ENCODE measurements around the gene AUTS2.

The AUTS2 gene

GRCh38 chr7:69823151-69823744 lies 225.0 kb downstream of the AUTS2 start:
- no peak for DNase-seq (ENCODE audit: low spot score)
- Histone ChIP-seq H3K27ac (ENCODE audit: poor library complexity, severe bottlenecking) (no peak overlapping the region), H3K36me3 (ENCODE audit: low read depth) (no peaks in the 10 kb centered on the region), H3K9me3 (ENCODE audit: severe bottlenecking) (no peaks in the 10 kb centered on the region), H3K27me3 (ENCODE audit: insufficient read depth, poor library complexity, severe bottlenecking) (no peaks in the 10 kb centered on the region), H3K4me3 (ENCODE audit: severe bottlenecking) (no peak overlapping the region), H3K4me1 (ENCODE audit: insufficient read depth, poor library complexity, severe bottlenecking) (no peaks in the 10 kb centered on the region)
- TF ChIP-seq CTCF (IDR thresholded peaks at IDR 0.05; ENCODE audit: poor library complexity, severe bottlenecking) = no peak
- no peak for ATAC-seq (ENCODE audit: low read depth)

DNA sequence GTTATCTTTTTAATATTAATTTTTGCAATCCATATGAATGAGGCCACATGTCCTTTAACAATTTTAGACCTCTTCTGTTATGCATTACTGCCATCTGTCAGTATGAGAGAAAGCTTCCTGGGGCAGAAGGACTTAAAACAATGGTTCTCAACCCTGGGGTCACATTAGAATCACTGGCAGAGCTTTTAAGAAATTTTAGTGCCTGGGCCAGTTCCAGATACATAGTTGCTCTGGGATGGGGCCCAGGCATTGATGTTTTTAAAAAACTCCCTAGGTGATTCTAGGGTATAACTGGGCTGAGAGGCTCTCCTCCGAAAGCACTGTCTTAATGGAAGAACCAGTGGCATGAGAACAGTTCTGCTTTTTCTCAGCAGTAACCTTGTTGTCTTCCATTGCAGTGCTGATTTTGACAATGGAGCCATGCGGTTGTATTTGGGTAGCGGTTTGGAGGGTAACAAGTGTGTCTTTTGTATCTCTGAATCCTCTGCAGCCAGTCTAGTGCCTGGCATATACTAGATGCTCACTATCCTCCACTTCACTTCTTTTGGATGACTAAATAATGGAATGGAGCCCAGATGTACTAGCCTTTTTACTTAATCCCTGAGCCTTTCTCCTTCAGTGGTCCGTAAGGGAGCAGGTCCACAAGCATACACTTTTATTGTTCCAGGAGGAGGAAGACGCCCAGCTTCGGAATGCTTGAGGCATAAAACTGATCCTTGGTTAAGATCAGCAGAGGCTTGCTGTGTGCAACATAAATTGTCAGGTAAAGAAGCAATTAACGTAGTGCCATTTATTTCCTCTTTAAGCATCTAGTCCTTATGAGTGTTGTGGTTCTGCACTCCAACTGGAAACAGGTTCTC lies 227.1 kb downstream of the AUTS2 start:
- H3K4me1 ChIP-seq (ENCODE audit: insufficient read depth, poor library complexity, severe bottlenecking) = no peaks in the 10 kb centered on the region
- no peaks in the 10 kb centered on the region for H3K9me3 ChIP-seq (ENCODE audit: severe bottlenecking)
- no peaks in the 10 kb centered on the region for H3K27me3 ChIP-seq (ENCODE audit: insufficient read depth, poor library complexity, severe bottlenecking)
- DNase-seq (ENCODE audit: low spot score) (no peak), ATAC-seq (ENCODE audit: low read depth) (no peak)
- no peaks in the 10 kb centered on the region for H3K36me3 ChIP-seq (ENCODE audit: low read depth)
- no peak overlapping the region for H3K27ac ChIP-seq (ENCODE audit: poor library complexity, severe bottlenecking)
- no peak overlapping the region for H3K4me3 ChIP-seq (ENCODE audit: severe bottlenecking)
- TF ChIP-seq CTCF (IDR thresholded peaks at IDR 0.05; ENCODE audit: poor library complexity, severe bottlenecking) = no peak

DNA sequence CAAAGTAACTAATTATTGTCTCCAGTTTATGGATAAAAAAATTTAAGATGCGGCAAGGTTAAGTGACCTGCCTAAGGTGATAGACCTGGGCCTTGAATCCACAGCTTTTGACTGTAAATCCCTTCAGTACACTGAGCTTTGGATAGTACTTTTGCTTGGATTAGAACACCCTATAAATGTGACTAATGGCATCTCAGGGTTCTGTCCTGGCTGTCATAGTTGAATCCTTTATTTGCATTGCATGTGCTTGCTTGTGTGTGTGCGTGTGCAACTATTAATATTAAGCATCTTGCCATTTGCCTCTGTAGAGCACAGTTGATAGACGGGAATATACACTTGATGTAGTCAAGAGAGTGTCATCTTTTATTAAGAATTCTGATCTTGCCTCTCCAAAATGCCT lies 228.0 kb downstream of the AUTS2 start:
- no peaks in the 10 kb centered on the region for H3K4me1 ChIP-seq (ENCODE audit: insufficient read depth, poor library complexity, severe bottlenecking)
- no peak for TF ChIP-seq CTCF (IDR thresholded peaks at IDR 0.05; ENCODE audit: poor library complexity, severe bottlenecking)
- no peak overlapping the region for H3K4me3 ChIP-seq (ENCODE audit: severe bottlenecking)
- DNase-seq (ENCODE audit: low spot score) = no peak
- H3K9me3 ChIP-seq (ENCODE audit: severe bottlenecking) = no peaks in the 10 kb centered on the region
- no peak for ATAC-seq (ENCODE audit: low read depth)
- H3K27me3 ChIP-seq (ENCODE audit: insufficient read depth, poor library complexity, severe bottlenecking) = no peaks in the 10 kb centered on the region
- no peaks in the 10 kb centered on the region for H3K36me3 ChIP-seq (ENCODE audit: low read depth)
- H3K27ac ChIP-seq (ENCODE audit: poor library complexity, severe bottlenecking) = no peak overlapping the region

DNA sequence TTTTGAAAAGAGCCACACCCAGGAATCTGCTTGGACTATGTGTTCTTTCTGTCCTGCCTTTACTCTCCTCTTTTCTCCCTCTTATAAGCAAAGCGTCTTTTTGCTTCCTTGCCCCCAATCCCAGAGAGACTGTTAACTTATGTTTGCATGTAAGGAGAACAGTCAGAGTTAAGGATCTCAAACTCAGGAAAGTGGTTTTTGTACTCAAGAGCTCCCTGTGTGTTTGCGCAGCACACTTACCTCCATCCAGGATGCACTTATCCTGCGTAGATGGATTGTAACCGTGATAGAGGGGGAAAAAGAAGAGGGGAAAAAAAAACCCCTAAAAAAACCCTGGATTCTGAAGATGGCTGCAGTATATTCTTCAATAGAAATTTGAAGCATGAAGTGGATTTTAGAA lies 228.9 kb downstream of the AUTS2 start:
- Histone ChIP-seq H3K4me1 (ENCODE audit: insufficient read depth, poor library complexity, severe bottlenecking) (no peaks in the 10 kb centered on the region), H3K4me3 (ENCODE audit: severe bottlenecking) (no peak overlapping the region), H3K27ac (ENCODE audit: poor library complexity, severe bottlenecking) (no peak overlapping the region), H3K9me3 (ENCODE audit: severe bottlenecking) (no peaks in the 10 kb centered on the region), H3K36me3 (ENCODE audit: low read depth) (no peaks in the 10 kb centered on the region), H3K27me3 (ENCODE audit: insufficient read depth, poor library complexity, severe bottlenecking) (no peaks in the 10 kb centered on the region)
- DNase-seq (ENCODE audit: low spot score) = no peak
- no peak for TF ChIP-seq CTCF (IDR thresholded peaks at IDR 0.05; ENCODE audit: poor library complexity, severe bottlenecking)
- ATAC-seq (ENCODE audit: low read depth) = no peak

DNA sequence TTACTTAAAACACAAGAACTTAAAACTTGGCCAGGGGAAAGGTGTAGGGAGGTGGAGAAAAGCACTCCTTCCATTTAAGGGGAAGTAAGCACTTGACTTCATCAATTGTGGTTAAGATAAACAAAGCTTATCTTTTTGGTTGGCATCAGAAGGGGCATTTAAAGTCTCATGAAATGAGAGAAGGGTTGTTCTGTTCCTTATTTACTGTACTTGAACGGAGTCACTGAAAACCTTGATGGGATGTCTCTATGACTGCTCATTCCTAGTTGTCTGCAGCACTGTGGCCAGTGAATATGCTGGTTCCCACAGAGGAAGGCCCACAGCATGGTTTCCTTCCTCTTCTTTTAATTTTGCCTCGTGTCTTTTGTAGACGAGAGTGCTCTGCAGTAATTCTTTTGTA lies 229.3 kb downstream of the AUTS2 start:
- H3K36me3 ChIP-seq (ENCODE audit: low read depth) = no peaks in the 10 kb centered on the region
- no peaks in the 10 kb centered on the region for H3K4me1 ChIP-seq (ENCODE audit: insufficient read depth, poor library complexity, severe bottlenecking)
- ATAC-seq (ENCODE audit: low read depth) = no peak
- no peak for DNase-seq (ENCODE audit: low spot score)
- H3K27me3 ChIP-seq (ENCODE audit: insufficient read depth, poor library complexity, severe bottlenecking) = no peaks in the 10 kb centered on the region
- TF ChIP-seq CTCF (IDR thresholded peaks at IDR 0.05; ENCODE audit: poor library complexity, severe bottlenecking) = no peak
- H3K4me3 ChIP-seq (ENCODE audit: severe bottlenecking) = no peak overlapping the region
- H3K27ac ChIP-seq (ENCODE audit: poor library complexity, severe bottlenecking) = no peak overlapping the region
- H3K9me3 ChIP-seq (ENCODE audit: severe bottlenecking) = no peaks in the 10 kb centered on the region
